Neuronal stem cell (in vitro differentiated cells): ENCODE results near the gene NRARP.

ENCODE experiments used
- DNase-seq: peaks from one replicate; pipeline ENCODE4 v3.0.0-alpha.2; 2013; ENCODE audit warnings: low spot score
- H2AFZ ChIP-seq: one replicate; pipeline ENCODE4 v1.6.1; 2013; ENCODE audit warnings: mild to moderate bottlenecking, low read length, inconsistent platforms
- H2AK5ac ChIP-seq: 2 replicates; pipeline ENCODE4 v1.6.1; 2013; ENCODE audit warnings: low read depth, mild to moderate bottlenecking, inconsistent platforms, low read length, moderate library complexity, mixed read lengths
- H2BK120ac ChIP-seq: 2 replicates; pipeline ENCODE4 v1.6.1; 2013; ENCODE audit warnings: low read depth, mild to moderate bottlenecking, inconsistent platforms, low read length, moderate library complexity, mixed read lengths
- H2BK12ac ChIP-seq: one replicate; pipeline ENCODE4 v1.6.1; 2013; ENCODE audit warnings: low read length, inconsistent platforms
- H2BK15ac ChIP-seq: 2 replicates; pipeline ENCODE4 v1.6.1; 2013; ENCODE audit warnings: mild to moderate bottlenecking, low read length, inconsistent platforms, mixed read lengths
- H2BK5ac ChIP-seq: one replicate; pipeline ENCODE4 v1.6.1; 2013; ENCODE audit warnings: inconsistent platforms, mild to moderate bottlenecking, low read length, moderate library complexity
- H3K14ac ChIP-seq: one replicate; pipeline ENCODE4 v1.6.1; 2013; ENCODE audit warnings: low read length, inconsistent platforms
- H3K18ac ChIP-seq: 2 replicates; pipeline ENCODE4 v1.6.1; 2013; ENCODE audit warnings: low read length, inconsistent platforms
- H3K23ac ChIP-seq: 2 replicates; pipeline ENCODE4 v1.6.1; 2013; ENCODE audit warnings: low read depth, mild to moderate bottlenecking, mixed read lengths, low read length, inconsistent platforms; ENCODE audit not compliant: poor library complexity
- H3K27ac ChIP-seq: replicated peaks from 3 replicates; pipeline ENCODE4 v1.5.1; 2013; ENCODE audit warnings: low read length, inconsistent platforms
- H3K27me3 ChIP-seq, 3 experiments: 2 replicates each; pipeline ENCODE4 v1.6.1; 2013; ENCODE audit warnings: low read length in 3 of 3, mild to moderate bottlenecking in 2 of 3, inconsistent platforms in 1 of 3, low read depth in 1 of 3, mixed read lengths in 1 of 3, moderate library complexity in 1 of 3; ENCODE audit not compliant: control insufficient read depth in 3 of 3, insufficient read depth in 3 of 3
- H3K36me3 ChIP-seq, 2 donors: replicated peaks in 1 of 2; 2 replicates each; pipeline ENCODE4 v1.6.1; 2013; ENCODE audit warnings: low read length in 2 of 2; ENCODE audit not compliant: control insufficient read depth in 2 of 2, insufficient read depth in 2 of 2
- H3K4ac ChIP-seq: 2 replicates; pipeline ENCODE4 v1.6.1; 2013; ENCODE audit warnings: inconsistent platforms, mild to moderate bottlenecking, low read length, moderate library complexity
- H3K4me1 ChIP-seq, 2 donors: 1 replicate in 1 of 2; 2 replicates in 1 of 2; pipeline ENCODE4 v1.6.1; 2013; ENCODE audit warnings: low read length in 2 of 2, low read depth in 1 of 2; ENCODE audit not compliant: control insufficient read depth in 2 of 2, insufficient read depth in 1 of 2
- H3K4me2 ChIP-seq: one replicate; pipeline ENCODE4 v1.6.1; 2013; ENCODE audit warnings: mild to moderate bottlenecking, low read length, inconsistent platforms; ENCODE audit not compliant: insufficient read depth, poor library complexity, severe bottlenecking
- H3K4me3 ChIP-seq, 2 donors: 2 replicates each; pipeline ENCODE4 v1.5.1; 2013; ENCODE audit warnings: low read length in 2 of 2, mild to moderate bottlenecking in 2 of 2, inconsistent platforms in 1 of 2, moderate library complexity in 1 of 2
- H3K79me1 ChIP-seq: one replicate; pipeline ENCODE4 v1.6.1; 2013; ENCODE audit warnings: low read depth, mild to moderate bottlenecking, inconsistent platforms, low read length, moderate library complexity
- H3K9ac ChIP-seq: one replicate; pipeline ENCODE4 v1.6.1; 2013; ENCODE audit warnings: mild to moderate bottlenecking, low read depth, low read length, inconsistent platforms; ENCODE audit not compliant: poor library complexity
- H3K9me3 ChIP-seq, 2 donors: replicated peaks in 1 of 2; 2 replicates each; pipeline versions ENCODE3 to v1.6.1; 2013; ENCODE audit warnings: low read length in 2 of 2, mild to moderate bottlenecking in 2 of 2, inconsistent platforms in 1 of 2, low read depth in 1 of 2, mixed read lengths in 1 of 2, moderate library complexity in 1 of 2; ENCODE audit not compliant: control insufficient read depth in 2 of 2, insufficient read depth in 1 of 2
- H4K8ac ChIP-seq: one replicate; pipeline ENCODE4 v1.6.1; 2013; ENCODE audit warnings: low read depth, mild to moderate bottlenecking, inconsistent platforms, low read length, moderate library complexity
- H4K91ac ChIP-seq: one replicate; pipeline ENCODE4 v1.6.1; 2013; ENCODE audit warnings: low read length, low read depth, mild to moderate bottlenecking, inconsistent platforms; ENCODE audit not compliant: poor library complexity
- WGBS, 2 donors: extraction: QIAGEN DNeasy Blood & Tissue Kit; methylation state at CpG; one replicate each; pipeline ENCODE4 v1.1.7; 2013; ENCODE audit warnings: missing lambda C conversion rate in 2 of 2, mixed read lengths in 1 of 2; ENCODE audit not compliant: insufficient read length in 2 of 2, insufficient replicate concordance in 1 of 2; ENCODE audit errors: extremely low coverage in 2 of 2; 5-methylcytosine and 5-hydroxymethylcytosine counted together

NRARP gene

GRCh38 chr9:137278061-137278701 lies 23.9 kb downstream of the NRARP start:
- peak overlapping the region; percentile 94 for H2BK120ac ChIP-seq
- peak overlapping the region; percentile 73 for H2BK12ac ChIP-seq
- peaks cover 0 to 39% (median 9%) of the 10 kb centered on the region in 3 experiments for H3K27me3 ChIP-seq
- H3K4me2 ChIP-seq = peak overlapping the region; percentile 57
- H3K23ac ChIP-seq = peak overlapping the region; percentile 99
- peak overlapping the region; percentile 53 for H3K4ac ChIP-seq
- H3K36me3 ChIP-seq = peaks cover 10 to 14% of the 10 kb centered on the region in 2 donors
- DNase-seq = no peak
- H4K91ac ChIP-seq = no peak overlapping the region
- no CpG with 5 or more reads among the region's 54 CpGs for WGBS, 2 donors
- peaks cover 7% of the 10 kb centered on the region for H3K79me1 ChIP-seq
- H4K8ac ChIP-seq = peak overlapping the region; percentile 65
- H3K4me3 ChIP-seq = peak overlapping the region in 1 of 2 donors; percentile 69
- peak overlapping the region; percentile 75 for H2BK5ac ChIP-seq
- H3K18ac ChIP-seq = peak overlapping the region; percentile 93
- H3K4me1 ChIP-seq = peaks cover 11 to 23% of the 10 kb centered on the region in 2 donors
- H2AK5ac ChIP-seq = peak overlapping the region; percentile 97
- H3K9me3 ChIP-seq = peaks cover 3 to 12% of the 10 kb centered on the region in 2 donors
- peak overlapping the region; percentile 54 for H3K27ac ChIP-seq
- no peak overlapping the region for H3K14ac ChIP-seq
- H2BK15ac ChIP-seq = peak overlapping the region; percentile 75
- no peak overlapping the region for H2AFZ ChIP-seq
- H3K9ac ChIP-seq = peak overlapping the region; percentile 77

GRCh38 chr9:137277329-137278041 lies 24.6 kb downstream of the NRARP start, which contains the start of gene TOR4A:
Gene TOR4A, plus strand, starts transcription at chr9:137277726. Its CDS starts 964 bp downstream, at chr9:137278690.
- H2BK120ac ChIP-seq = peak within 1 kb of the TSS; percentile 94
- H3K27ac ChIP-seq = peak within 1 kb of the TSS; percentile 59
- peaks cover 3 to 12% of the 10 kb centered on the region in 2 donors for H3K9me3 ChIP-seq
- peak within 1 kb of the TSS; percentile 99 for H3K23ac ChIP-seq
- peaks cover 16 to 19% of the 10 kb centered on the region in 2 donors for H3K36me3 ChIP-seq
- no peak for DNase-seq
- peak within 1 kb of the TSS; percentile 97 for H2AK5ac ChIP-seq
- no peak within 1 kb of the TSS for H2AFZ ChIP-seq
- H2BK12ac ChIP-seq = peak within 1 kb of the TSS; percentile 73
- H3K4me3 ChIP-seq = peak within 1 kb of the TSS in 1 of 2 donors; percentile 69
- peak within 1 kb of the TSS; percentile 57 for H3K4me2 ChIP-seq
- peak within 1 kb of the TSS; percentile 93 for H3K18ac ChIP-seq
- no CpG with 5 or more reads among the region's 25 CpGs for WGBS, 2 donors
- peak within 1 kb of the TSS; percentile 82 for H4K8ac ChIP-seq
- peak within 1 kb of the TSS; percentile 77 for H3K9ac ChIP-seq
- H4K91ac ChIP-seq = no peak within 1 kb of the TSS
- H3K4me1 ChIP-seq = peaks cover 11 to 23% of the 10 kb centered on the region in 2 donors
- peak within 1 kb of the TSS; percentile 75 for H2BK5ac ChIP-seq
- peaks cover 0 to 39% (median 9%) of the 10 kb centered on the region in 3 experiments for H3K27me3 ChIP-seq
- H2BK15ac ChIP-seq = peak within 1 kb of the TSS; percentile 96
- peak within 1 kb of the TSS; percentile 66 for H3K4ac ChIP-seq
- peaks cover 7% of the 10 kb centered on the region for H3K79me1 ChIP-seq
- H3K14ac ChIP-seq = peak within 1 kb of the TSS; percentile 97

- Histone ChIP-seq H3K9ac (peak overlapping the region; percentile 44), H3K4ac (no peak overlapping the region), H3K4me2 (peak overlapping the region; percentile 57), H3K23ac (peak overlapping the region; percentile 96), H2AK5ac (peak overlapping the region; percentile 97), H3K79me1 (peaks cover 9% of the 10 kb centered on the region), H3K14ac (peak overlapping the region; percentile 97), H3K27ac (peak overlapping the region; percentile 59), H2BK15ac (peak overlapping the region; percentile 96), H3K4me1 (peaks cover 11 to 23% of the 10 kb centered on the region in 2 donors), H2BK120ac (peak overlapping the region; percentile 94), H4K91ac (no peak overlapping the region), H2AFZ (no peak overlapping the region), H3K4me3 (no peak overlapping the region), H3K9me3 (peaks cover 3 to 12% of the 10 kb centered on the region in 2 donors), H3K36me3 (peaks cover 23 to 24% of the 10 kb centered on the region in 2 donors), H3K27me3 (peaks cover 0 to 36% (median 9%) of the 10 kb centered on the region in 3 experiments), H3K18ac (peak overlapping the region; percentile 93), H2BK5ac (peak overlapping the region; percentile 75), H4K8ac (peak overlapping the region; percentile 82), H2BK12ac (peak overlapping the region; percentile 58)
- DNase-seq = no peak
- no CpG with 5 or more reads among the region's 30 CpGs for WGBS, 2 donors
Measured at GRCh38 chr9:137276473-137277328, 25.4 kb downstream of the NRARP start.
